Activated naive CD4-positive, alpha-beta T cell treated with Interleukin-2 at 50 U/mL for 16 hours (primary cell): ENCODE results near the gene APOL2.
A peak's percentile ranks its signal among the peaks of the same experiment; 100 is the strongest.
"Not testable (repeated sequence)": the region's sequence is repeated elsewhere in the genome, so short reads cannot be mapped to it uniquely, and the experiment has no call there.

Experiments
- DNase-seq: peaks from one replicate; pipeline ENCODE4 v3.0.0-alpha.2; 2020

Gene APOL2

DNA sequence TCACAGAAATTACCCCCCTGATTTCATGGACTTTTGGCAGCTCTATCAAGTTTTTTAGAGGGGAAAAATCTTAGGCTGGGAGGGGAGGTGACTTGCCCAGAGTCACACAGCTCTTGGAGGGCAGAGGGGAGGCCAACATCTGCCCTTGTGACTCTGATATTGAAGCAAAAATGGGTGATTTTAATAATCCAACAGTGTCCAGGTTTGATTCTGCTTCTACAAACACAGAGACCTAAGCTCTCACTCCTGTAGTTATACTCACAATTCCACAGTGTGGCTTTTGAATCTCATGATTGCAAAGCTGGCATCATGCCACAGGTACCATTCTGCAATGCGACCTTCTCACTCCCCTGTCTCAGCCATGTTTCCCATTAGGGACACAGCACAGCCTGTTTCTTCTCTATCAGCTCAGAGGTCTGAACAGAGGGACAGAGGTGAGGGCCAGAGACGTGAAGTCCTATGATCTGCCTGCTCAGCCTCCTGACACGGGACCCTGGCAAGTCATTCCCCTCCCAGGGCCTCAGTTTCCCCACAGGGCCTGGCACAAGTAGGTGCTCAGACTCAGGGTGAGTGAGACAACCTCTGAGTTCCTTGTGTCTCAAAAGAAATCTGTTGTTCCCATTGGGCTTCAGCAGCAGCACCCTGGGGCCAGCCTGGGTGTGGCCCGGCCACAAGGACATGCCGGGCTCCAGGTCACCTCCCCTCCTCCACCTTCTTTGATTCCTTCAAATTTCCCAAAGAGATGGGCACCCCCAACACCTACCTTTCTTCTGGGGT lies 766 bp downstream of the APOL2 start:
- DNase-seq, result no peak

DNA sequence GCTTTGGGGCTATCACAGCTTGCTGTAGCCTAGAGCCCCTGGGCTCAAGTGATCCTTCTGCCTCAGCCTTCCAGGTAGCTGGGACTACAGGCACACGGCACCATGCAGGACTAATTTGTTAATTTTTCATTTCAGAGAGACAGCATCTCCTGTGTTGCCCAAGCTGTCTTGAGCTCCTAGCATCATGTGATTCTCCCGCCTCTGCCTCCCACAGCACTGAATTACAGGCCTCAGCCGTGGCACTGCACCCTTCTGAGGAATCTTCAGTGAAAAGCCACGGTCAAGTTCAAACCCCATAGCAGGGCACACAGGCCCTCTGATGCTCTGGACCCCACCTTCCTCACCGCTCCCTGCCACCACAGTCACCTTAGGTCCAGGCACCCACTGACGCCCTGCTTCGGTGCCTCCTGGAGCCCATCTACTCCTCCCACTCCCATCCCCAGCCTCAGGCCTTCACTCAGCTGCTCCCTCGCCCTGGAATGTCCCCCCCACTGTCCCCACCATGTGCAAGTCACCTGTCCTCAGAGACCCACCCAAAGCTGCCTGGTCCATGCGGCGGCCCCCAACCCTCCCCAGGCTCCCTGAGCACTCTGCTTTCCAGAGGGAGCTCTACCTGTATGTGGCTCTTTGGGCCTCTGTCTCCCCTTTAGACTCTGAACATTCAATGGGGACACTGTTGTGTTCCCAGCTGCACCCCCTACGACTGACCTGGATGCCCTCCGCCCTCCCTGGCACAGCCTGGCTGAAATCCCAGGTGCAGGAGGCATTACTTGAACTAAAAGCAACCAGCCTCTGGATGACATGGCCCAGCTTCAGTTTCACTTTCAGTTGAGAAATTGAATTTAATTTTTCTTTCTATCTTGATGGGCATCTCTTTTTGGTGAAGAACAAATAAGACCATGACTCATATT lies 1.6 kb downstream of the APOL2 start:
- peak; percentile 26 for DNase-seq

DNA sequence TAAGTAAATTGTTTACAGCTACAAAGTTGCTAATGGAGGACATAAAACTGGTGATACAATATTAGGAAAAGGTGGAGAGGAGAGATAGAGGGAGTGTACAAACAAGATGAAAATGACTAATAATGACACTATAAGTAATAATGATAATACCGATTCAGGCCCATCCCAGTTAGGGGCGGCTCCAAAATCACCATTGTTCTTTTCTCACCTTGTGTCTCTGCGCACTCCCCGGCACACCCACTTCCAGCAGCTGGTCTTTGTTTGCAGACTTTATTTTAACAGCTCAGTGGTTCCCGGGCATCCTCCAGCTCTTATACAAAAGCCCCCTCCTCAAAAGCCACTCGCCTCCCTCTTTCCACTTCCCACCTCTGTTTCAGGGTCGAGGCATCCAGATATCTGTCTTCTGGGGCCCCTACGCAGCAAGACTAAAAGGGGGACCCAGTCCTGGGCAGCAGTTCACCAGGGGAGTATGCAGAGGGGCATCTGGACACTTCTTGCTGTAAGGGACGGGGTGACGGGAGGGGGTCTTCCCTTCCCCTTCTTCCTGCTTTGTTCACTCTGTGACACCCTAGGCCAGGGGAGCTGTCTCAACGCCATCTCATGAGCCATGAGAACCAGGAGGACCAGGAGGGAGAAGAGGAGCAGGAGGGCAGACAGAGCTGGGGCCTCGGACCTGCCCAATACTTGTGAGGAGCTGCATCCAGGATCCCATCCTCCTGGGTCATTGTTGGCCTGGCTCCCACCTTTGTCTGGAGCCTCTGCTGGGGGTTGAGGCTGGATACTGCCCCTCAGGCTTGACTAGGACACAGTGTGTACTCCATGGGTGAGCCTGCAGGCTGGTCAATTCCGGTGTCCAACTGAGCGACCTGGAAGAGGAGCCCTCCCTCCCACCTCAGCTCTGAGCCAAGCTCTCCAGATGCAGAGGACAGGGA lies 2.7 kb downstream of the APOL2 start:
- DNase-seq, result no peak

DNA sequence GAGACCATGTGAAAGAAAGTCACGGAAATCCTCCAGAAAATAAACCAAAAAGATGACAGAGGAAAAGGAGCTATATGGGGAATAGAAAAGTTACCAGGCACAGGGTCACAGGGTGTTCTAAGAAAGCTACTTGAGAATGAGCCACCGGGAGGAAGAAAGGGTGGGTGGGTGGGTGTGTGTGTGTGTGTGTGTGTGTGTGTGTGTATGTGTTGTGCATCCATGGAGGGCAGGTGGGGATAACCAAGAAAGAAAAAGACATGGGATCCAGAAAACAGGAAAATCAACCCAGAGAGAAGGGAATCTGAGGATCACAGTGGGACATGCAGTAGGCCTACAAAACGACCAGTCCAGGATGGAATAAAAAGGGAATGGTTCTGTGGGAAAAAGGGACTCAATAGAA lies 3.7 kb downstream of the APOL2 start:
- no peak for DNase-seq

DNA sequence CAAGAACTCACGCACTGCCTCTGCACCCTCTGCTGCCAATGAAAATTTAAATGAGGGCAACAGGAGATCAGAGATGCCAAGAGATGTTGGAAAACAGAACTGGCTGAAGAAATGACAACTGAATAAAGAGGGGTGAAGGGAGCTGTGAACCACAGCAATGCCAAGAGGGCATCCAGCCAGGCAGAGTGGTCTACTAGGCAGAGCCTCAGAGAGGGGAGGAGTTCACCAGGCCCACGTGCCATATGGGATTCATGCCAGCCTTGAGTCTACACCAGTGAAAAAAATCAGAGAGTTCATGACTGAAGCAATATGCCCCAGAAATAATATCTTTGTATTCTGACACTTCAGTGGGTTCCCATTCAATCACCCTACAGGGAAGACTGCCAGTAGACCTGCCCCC lies 4.4 kb downstream of the APOL2 start:
- no peak for DNase-seq

DNA sequence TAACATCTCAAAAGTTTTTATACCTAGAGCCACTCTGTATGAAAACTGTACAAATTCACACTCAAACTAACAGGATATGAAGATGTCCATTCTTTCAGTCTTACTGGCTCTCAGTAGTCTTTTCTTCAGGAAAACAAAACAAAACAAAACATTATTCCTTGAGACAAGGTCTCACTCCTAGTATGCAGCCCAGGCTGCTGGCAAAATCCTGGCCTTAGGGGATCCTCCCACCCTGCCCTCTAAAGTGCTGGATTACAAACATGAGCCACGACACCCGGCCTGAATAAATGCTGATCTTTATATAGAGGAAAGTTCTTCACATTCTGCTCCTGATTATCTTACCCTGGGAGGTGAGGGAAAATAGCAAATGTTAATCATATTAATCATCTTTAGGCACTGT lies 5.1 kb downstream of the APOL2 start:
- DNase-seq, result no peak

DNA sequence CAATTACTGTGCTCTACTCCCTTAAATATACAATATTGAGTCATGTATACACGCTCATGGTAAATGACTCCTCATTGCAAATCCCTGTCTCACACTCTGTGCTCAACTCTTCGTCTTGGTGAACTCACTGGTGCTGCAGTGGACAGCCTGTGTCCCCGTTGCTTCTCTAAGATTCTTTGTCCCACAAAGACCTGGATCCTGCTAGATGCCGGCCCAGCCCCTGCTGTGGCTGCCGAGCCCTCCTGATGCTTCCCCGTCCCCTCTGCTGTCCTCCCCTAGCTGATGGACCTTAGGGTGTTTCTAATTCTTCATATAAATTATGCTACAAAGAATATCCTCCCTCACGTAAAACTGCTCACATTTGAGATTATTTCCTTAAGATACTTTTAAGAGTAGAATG lies 5.5 kb downstream of the APOL2 start:
- DNase-seq, result no peak

DNA sequence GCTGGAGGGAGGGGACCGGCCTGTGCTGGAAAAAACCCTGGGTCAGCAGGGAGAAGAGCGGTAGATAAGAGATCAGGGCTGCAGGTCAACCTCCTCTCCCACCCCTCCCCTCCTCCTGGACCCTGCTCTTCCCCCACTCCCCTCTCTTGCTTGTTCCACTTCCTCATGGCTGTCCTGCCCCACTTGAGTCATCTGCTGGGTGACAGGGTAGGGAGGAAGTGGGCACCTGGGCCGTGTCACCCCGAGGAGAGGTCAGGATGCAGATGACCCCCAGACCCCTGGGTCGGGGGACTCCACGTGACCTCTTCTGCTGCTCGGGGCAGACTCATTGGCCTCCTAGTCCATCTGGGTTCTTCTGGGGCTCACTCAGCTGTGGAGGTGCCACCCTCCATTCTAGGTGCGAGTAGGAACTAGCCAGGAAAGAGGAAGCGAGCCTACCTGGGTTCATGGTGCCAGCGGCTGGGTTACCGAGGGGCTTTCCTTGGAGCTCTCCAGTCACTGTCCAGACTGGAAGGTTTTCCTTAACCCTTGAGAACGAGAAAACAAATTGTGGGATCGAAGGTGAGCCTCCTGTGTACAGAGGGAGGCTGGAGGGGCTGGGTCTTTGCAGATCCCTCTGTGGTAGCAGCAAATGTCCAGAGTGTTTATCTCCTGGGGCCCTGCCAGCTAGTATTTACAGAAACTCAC lies 6.5 kb downstream of the APOL2 start:
- DNase-seq, result no peak

DNA sequence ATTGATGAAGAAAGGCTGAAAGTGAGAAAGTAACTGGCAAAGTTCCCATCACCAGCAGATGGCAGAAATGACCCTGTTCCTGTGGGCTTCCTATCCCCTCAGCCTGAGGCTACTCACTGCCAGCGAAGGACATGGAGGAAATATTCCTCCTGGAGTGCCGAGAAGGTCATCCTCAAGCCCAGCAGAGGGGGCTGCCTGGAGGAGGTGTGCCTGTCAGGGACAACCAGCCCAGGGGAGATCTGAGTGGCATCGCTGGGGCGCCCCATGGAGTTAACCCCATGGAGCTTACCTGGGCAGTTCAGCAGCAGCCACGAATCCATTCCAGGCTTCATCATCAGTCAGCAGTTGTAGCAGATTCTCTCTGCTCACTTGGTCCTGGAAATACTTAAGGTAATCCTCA lies 8.3 kb downstream of the APOL2 start:
- DNase-seq, result not testable (repeated sequence)

DNA sequence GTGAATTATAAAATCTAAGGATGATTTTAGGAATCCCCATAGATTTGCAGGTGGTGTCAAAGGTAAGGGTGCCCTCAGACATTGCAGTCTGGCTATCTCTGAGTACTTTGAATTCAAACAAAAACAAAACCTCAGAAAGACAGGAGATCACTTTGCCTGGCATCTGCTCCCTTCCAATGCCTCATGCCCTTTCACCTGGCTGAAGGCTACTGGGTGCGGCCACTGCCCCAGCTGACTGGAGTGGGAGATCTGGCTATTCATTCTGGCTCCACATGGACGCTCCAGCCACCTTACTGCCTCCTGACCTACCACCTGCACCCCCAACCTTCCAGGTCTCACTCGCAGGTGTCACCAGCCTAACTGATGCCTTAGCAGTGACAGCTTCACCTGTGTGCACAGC lies 9.7 kb downstream of the APOL2 start:
- not testable (repeated sequence) for DNase-seq

DNA sequence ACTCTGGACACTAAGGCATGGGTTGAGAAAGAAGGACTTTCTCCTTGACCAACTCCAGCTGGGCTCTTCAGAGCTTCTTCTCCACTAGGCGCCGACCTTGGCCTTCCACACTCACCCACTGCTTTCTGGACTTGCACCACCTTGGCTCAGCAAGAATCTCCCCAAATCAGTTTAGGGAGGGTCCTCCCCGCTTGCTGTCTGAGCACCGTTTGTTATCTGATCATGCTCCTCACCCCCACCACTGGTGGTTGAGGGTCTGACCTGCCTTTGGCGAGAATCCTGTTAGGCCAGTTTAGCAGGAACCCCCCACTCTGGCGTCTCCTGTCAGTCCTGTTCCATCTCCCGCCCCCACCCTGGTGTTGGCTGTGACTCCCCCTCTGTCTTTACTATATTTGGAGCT lies 10.4 kb downstream of the APOL2 start:
- DNase-seq, result no peak

DNA sequence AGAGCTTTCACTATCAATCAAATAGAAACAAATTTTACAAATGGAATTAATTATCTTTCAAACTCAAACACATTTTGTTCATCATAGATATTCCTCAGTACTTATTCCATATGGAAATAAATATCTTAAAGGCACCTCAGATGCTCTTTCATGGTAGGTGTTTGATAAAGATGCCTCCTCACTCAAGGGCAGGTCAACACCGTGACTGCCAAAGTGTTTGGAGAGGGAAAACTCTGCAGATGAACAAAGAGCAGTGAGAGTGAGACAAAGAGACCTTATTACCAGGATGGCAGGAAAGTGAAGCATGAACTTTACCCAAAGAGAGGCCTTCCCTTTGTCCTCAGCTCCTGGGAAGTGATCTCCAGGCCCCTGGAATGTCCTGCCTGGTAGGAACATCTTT lies 11.0 kb downstream of the APOL2 start:
- not testable (repeated sequence) for DNase-seq

DNA sequence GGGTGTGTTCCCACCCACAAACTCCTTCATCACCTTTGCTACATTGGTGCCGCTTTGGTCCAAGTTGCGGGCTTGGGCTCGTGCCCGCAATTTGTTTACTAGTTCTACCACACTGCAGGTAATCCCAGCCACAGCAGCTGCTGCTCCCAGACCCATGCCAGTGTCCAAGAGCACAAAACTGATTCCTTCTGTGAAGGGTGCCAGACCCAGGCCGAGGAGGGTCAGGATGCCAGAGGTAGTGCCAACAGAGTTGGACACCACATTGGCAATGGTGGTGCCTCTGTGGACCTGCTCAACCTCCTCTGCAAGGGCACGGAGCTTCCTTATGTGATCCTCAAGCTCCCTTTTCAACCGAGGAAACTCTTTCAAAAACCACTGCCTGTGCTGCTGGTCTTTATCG lies 11.5 kb downstream of the APOL2 start:
- DNase-seq, result no peak

DNA sequence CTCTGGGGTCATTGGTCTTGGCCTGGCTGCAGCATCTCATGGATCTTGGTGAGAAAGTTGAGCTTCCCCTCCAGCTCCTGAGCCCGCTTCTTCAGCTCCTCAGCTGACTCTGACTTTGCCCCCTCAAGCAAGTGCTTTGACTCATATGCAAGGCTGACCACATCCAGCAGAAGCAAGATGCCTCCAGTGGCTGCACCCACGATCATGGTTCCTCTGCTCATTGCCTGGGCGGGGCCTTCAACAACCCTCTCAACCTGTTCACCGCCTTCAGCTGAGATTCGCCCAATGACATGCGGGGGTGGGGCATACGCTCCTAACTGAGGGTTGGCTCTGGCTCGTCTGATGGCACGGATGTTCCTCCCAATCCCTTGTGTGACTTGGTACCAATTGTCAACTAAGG lies 11.9 kb downstream of the APOL2 start:
- DNase-seq, result no peak

DNA sequence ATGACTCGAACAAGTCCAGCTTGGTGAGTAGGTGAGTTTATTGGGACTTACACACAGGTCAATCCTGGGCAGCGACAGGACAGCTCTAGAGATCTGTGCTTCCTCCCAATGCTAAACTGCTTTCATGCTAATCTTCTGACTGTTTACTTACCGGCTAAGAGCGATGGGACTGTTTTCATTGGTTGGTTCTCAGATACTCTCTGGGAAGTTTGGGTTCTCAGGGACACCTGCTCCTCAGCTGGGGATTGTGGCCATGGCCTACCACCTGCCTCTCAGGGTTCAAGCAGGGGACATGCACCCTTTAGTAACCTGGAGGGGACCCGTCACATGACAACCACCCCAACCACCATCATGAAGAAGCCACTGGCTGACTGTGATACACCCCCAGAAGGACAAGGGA lies 13.1 kb downstream of the APOL2 start:
- no peak for DNase-seq

DNA sequence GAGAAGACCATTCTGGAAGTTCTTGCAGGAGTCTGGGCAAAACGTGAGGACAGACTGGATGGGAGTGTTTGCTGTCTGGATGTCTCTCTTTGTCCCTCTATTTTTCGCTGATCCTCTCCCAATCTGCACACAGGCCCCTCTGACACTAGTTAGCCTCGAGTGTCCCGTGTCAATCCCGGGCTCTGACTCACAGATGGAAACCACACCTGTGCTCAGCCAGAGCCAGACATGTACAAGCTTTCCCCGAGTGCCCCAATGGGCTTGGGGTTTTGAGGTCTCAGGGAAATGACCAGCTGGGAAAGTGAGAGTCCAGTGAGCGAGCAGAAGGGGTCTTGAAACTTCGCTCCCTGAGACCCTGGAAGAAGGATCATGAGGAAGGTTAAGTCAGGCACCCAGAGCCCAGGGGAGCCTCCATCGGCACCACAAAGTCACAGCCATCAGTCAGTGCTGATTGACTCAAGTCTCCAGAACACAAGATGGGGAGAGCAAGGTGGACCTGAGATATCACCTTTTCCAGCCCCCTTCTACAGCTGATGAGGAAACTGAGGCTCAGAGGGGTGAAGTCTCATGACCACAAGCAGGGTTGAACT lies 13.9 kb downstream of the APOL2 start:
- DNase-seq, result no peak

DNA sequence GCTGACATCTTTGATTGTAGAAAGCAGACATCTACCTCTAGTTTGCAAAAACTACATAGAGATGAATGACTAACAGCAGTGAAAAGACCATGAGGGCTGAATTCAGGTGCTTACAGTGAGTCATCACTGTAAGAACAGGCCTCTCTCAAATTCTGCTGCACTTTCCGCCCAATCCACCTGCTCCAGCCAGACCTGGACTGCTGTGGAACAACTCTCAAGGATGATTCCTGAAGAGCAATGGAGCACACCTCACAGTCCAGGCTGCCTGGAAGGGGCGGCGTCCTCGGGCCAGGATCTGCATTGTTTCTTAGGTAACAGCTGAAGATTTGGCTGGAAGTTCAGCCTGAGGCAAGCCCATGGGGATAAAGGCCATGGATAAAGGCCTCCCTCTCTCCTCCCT lies 15.1 kb downstream of the APOL2 start:
- no peak for DNase-seq

DNA sequence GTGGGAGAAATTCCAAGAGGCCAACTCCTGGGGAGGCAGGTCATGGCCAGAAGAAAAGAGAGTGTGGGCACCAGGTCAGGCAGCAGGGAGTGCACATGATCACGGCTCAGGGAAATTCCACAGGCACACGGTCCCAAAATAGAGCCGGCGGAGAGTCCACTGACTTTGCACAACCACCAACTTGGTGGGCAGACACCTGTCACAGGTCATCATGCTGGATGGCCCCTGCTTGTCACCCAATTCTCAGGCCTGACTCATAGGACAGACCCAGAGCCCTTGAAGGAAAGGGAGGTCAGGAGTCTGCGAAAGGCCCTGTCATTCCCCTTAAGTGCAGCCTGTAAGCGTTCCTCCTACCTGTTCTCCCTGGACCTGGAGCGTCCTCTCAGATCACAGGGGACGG lies 15.8 kb downstream of the APOL2 start:
- no peak for DNase-seq

DNA sequence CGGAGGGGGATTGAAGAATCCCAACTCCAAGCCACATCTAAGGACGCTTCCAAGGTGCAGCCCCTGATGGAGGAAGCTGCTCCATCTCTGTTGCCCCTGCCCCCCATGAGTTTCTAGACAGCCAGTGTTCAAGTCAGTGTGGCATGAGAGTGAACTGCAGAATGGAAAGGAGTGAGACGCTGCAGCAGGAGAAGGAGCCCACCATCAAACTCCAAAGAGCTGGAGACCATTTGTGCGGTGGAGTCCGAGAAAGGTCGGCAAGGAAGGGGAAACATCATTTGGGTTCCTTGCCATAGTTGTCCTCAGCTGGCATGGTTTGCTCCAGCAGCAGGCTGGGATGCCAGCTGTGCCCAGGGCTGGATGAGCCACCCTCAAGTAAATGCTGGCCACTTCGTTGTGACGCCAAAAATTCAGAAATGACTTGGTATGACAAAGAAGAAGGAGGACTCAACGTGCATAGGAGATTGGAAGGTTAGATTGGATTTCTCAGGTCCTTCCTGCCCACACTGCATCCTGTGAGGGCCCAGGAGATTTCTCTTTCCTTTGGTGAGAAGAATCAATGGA lies 16.4 kb downstream of the APOL2 start:
- no peak for DNase-seq

DNA sequence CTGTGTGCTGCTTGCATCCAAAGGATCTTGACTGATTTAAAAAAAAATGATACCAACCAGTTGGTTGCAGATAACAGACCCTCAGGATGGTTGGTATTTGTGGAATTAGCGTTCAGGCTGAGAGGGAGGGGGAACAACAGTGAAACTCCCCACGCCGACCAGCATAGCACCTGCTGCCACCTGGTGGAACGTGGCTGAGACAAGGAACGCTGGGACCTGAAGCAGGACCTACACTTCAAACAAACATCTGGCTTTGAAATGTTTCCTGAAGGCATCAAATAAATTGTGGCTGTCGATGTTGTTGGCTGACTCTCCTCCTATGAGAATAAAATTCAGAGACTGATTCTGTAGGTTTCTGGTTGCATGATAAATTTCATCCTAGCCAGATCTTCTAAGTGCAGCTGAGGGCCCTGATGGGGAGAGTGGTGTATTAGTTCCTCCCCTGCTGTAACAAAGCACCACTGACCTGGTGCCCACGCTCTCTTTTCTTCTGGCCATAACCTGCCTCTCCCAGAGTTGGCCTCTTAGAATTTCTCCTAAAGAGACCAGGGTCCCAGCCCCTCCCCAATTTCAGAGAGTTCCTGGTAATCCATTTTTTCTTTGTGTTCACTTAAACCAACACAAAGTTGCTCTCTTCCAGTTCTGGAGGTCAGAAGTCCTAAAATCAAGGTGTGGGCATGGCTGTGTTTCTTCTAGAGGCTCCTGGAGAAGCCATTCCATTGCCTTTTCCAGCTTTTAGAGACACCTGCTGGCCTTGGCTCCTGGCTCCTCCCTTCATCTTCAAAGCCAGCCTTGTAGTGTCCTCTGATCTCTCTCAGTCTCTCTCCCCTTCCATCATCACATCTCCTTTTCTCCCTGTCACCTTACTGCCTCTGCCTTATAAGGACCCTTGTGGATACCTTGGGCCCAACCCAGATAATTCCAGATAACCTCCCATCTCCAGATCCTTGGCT lies 17.3 kb downstream of the APOL2 start:
- DNase-seq, result peak; percentile 47
